Ascending aorta (tissue), 2 donors: ENCODE measurements around the gene APOBEC3H. TPM values are rescaled to one million over a fixed set of nuclear protein-coding genes. Genes with fewer than 3 reads are reported as not detected.

Experiments used
- DNase-seq, 2 donors: peaks; one replicate each; pipeline ENCODE4 v3.0.0-alpha.2; 2019; ENCODE audit warnings: low spot score in 2 of 2
- H3K27ac ChIP-seq, 2 donors: fragments of 200-600 bp; sonication (generic); one replicate each; pipeline ENCODE4 v1.5.1; 2016 to 2017; ENCODE audit warnings: mild to moderate bottlenecking in 1 of 2
- H3K27me3 ChIP-seq: fragments of 200-600 bp; sonication (generic); one replicate; pipeline ENCODE4 v1.5.1; 2017
- H3K36me3 ChIP-seq, 2 donors: fragments of 200-600 bp; sonication (generic); one replicate each; pipeline ENCODE4 v1.5.1; 2016
- H3K4me1 ChIP-seq, 2 donors: fragments of 200-600 bp; sonication (generic); one replicate each; pipeline ENCODE4 v1.5.1; 2016 to 2017; ENCODE audit warnings: mild to moderate bottlenecking in 1 of 2
- H3K4me3 ChIP-seq, 2 donors: fragments of 200-600 bp; sonication (generic); one replicate each; pipeline ENCODE4 v1.5.1; 2016 to 2017; ENCODE audit warnings: mild to moderate bottlenecking in 1 of 2
- H3K9me3 ChIP-seq, 2 donors: fragments of 200-600 bp; sonication (generic); one replicate each; pipeline ENCODE4 v1.5.1; 2016
- CTCF ChIP-seq, 3 experiments: fragments of 200-600 bp in 2 of 3; fragments of 450-650 bp in 1 of 3; sonication (generic) in 2 of 3; IDR thresholded peaks; one replicate each; pipeline ENCODE4 v1.5.1; 2016 to 2019; ENCODE audit warnings: antibody characterized with exemption in 3 of 3, mild to moderate bottlenecking in 1 of 3, moderate library complexity in 1 of 3
- intact Hi-C: fragments of 100-400 bp; cut with DNase I; formaldehyde crosslinking; loops from one replicate; pipeline ENCODE4 v1.15.1; 2023
- total RNA-seq: library from RNA; depleted of rRNA; stranded (reverse); fragments of >200 nt; gene quantifications from one replicate; pipeline ENCODE4 v1.1.0, GENCODE V29; 2016

APOBEC3H gene
- total RNA-seq, 1 donor from 2014 or later, result not detected

GRCh38 chr22:39135092-39135896 lies 38.2 kb downstream of the APOBEC3H start:
- Histone ChIP-seq H3K4me1 (no peaks in the 10 kb centered on the region), H3K27ac (no peak overlapping the region), H3K27me3 (no peaks in the 10 kb centered on the region), H3K36me3 (peaks cover 39 to 74% of the 10 kb centered on the region in 2 donors), H3K4me3 (no peak overlapping the region), H3K9me3 (no peaks in the 10 kb centered on the region)
- DNase-seq, result no peak
- TF ChIP-seq CTCF (IDR thresholded peaks at IDR 0.05), result peak in 2 of 3 experiments; percentile 11 to 15
- intact Hi-C loops, result no loop called here

GRCh38 chr22:39136317-39136716 lies 39.3 kb downstream of the APOBEC3H start:
- H3K27ac ChIP-seq, result no peak overlapping the region
- H3K4me3 ChIP-seq, result no peak overlapping the region
- no peak for DNase-seq
- intact Hi-C loops, result no loop called here
- no peaks in the 10 kb centered on the region for H3K4me1 ChIP-seq
- H3K36me3 ChIP-seq, result peaks cover 41 to 72% of the 10 kb centered on the region in 2 donors
- no peaks in the 10 kb centered on the region for H3K9me3 ChIP-seq
- TF ChIP-seq CTCF (IDR thresholded peaks at IDR 0.05), result no peak
- no peaks in the 10 kb centered on the region for H3K27me3 ChIP-seq

DNA sequence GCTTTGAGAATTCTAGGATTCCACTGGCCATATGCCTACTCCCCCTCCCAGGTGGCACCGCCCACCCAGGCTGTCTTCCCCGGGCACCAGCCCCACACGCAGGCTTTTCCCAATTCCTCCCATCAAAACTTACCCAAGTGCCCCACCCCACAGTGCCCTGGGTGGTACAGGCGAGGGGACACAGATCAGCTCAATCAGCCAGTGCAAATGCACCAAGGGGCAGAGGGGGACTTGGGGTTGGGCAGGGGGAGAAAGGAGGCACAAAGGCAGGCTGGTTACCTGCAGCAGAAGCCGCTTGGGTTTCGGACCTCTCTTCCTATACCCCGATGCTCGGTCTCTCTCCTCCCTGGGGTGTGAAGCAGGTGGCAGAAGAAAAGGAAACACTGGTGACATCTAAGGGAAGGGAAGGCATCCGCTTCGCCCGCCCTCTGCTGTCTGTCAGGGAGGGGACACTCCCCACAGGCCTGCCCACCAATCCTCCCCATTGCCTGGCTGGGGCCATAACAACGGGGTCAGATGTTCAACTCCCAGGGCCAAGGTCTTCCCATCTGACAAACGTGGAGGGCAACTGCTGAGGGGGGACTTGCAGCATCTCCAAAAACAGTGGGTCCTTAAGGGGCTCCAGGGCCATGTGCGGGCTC lies 41.4 kb downstream of the APOBEC3H start:
- no peak overlapping the region for H3K4me3 ChIP-seq
- no peaks in the 10 kb centered on the region for H3K27me3 ChIP-seq
- peaks cover 0 to under 1% of the 10 kb centered on the region in 2 donors for H3K4me1 ChIP-seq
- TF ChIP-seq CTCF (IDR thresholded peaks at IDR 0.05), result no peak
- no peak for DNase-seq
- intact Hi-C loops, result no loop called here
- H3K9me3 ChIP-seq, result no peaks in the 10 kb centered on the region
- H3K27ac ChIP-seq, result no peak overlapping the region
- H3K36me3 ChIP-seq, result peaks cover 24 to 51% of the 10 kb centered on the region in 2 donors

DNA sequence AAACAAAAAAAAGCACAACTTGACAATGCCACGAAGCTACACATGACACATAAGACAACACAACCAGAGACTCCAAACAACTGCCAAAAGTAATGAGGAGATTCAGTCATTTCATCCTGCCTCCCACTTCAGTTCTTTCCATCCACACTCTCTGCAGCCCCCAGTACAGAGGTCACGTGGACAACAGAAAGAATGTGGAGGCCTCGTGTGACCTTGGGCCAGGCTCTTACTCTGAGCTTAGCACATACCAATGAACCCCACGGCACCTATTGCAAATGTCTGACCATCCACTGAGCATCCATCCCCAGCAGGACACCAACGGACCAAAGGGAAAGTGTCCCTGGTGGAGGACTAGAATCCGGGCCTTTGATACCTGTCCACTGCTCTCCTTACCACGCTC lies 42.9 kb downstream of the APOBEC3H start:
- Histone ChIP-seq H3K27ac (no peak overlapping the region), H3K9me3 (no peaks in the 10 kb centered on the region), H3K27me3 (no peaks in the 10 kb centered on the region), H3K36me3 (peaks cover 14 to 36% of the 10 kb centered on the region in 2 donors), H3K4me1 (peaks cover 2 to 15% of the 10 kb centered on the region in 2 donors), H3K4me3 (no peak overlapping the region)
- intact Hi-C loops, result no loop called here
- DNase-seq, result no peak
- no peak for TF ChIP-seq CTCF (IDR thresholded peaks at IDR 0.05)

GRCh38 chr22:39142088-39142680 lies 45.1 kb downstream of the APOBEC3H start:
- Histone ChIP-seq H3K27me3 (no peaks in the 10 kb centered on the region), H3K4me1 (peaks cover 8 to 26% of the 10 kb centered on the region in 2 donors), H3K36me3 (peaks cover 14 to 31% of the 10 kb centered on the region in 2 donors), H3K27ac (no peak overlapping the region), H3K9me3 (no peaks in the 10 kb centered on the region), H3K4me3 (no peak overlapping the region)
- DNase-seq, result no peak
- intact Hi-C loops, result no loop called here
- no peak for TF ChIP-seq CTCF (IDR thresholded peaks at IDR 0.05)
